ENCODE measurements around the gene HOXD4. TPM values are rescaled to one million over a fixed set of nuclear protein-coding genes. Genes with fewer than 3 reads are reported as not detected.

The HOXD4 gene
- total RNA-seq, 1 experiment from 2014 or later, result 0.61 TPM

DNA sequence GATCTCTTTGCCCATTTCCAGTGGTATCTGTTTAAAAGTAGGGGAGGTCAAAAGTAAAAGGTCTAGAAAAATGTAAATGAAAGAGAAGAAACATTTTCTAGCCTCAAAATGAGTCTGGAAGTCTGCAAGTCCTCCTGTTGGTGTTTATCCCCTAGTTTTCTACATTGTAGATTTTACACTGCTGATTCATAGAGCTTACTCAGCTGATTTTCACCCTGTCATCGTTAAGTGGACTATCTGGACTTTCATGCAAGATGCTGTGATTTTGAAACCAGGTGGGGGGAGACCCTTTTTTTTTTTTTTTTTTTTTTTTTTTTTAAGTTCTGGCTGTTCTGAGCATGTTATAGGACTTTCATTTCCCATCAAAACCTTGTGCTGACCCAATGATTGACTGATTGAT, 16.0 kb downstream of the HOXD4 start:
- CTCF ChIA-PET, result no interaction called here
- BruUV-seq (replicated peaks), result no TSS peak

More for the DNA sequence above, 16.0 kb downstream of the HOXD4 start:
- intact Hi-C loops (cut with micrococcal nuclease), result no loop called here
- TF ChIP-seq, protein P1, sequence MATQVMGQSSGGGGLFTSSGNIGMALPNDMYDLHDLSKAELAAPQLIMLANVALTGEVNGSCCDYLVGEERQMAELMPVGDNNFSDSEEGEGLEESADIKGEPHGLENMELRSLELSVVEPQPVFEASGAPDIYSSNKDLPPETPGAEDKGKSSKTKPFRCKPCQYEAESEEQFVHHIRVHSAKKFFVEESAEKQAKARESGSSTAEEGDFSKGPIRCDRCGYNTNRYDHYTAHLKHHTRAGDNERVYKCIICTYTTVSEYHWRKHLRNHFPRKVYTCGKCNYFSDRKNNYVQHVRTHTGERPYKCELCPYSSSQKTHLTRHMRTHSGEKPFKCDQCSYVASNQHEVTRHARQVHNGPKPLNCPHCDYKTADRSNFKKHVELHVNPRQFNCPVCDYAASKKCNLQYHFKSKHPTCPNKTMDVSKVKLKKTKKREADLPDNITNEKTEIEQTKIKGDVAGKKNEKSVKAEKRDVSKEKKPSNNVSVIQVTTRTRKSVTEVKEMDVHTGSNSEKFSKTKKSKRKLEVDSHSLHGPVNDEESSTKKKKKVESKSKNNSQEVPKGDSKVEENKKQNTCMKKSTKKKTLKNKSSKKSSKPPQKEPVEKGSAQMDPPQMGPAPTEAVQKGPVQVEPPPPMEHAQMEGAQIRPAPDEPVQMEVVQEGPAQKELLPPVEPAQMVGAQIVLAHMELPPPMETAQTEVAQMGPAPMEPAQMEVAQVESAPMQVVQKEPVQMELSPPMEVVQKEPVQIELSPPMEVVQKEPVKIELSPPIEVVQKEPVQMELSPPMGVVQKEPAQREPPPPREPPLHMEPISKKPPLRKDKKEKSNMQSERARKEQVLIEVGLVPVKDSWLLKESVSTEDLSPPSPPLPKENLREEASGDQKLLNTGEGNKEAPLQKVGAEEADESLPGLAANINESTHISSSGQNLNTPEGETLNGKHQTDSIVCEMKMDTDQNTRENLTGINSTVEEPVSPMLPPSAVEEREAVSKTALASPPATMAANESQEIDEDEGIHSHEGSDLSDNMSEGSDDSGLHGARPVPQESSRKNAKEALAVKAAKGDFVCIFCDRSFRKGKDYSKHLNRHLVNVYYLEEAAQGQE (IDR thresholded peaks at IDR 0.05; ENCODE audit: low read depth), result no peak
- TF ChIP-seq, protein P2, sequence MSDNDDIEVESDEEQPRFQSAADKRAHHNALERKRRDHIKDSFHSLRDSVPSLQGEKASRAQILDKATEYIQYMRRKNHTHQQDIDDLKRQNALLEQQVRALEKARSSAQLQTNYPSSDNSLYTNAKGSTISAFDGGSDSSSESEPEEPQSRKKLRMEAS (IDR thresholded peaks at IDR 0.05), result no peak
- TF ChIP-seq CEBPB (IDR thresholded peaks at IDR 0.05; ENCODE audit: low read depth) (no peak), SIN3A (IDR thresholded peaks at IDR 0.05; ENCODE audit: low read depth) (no peak)
- TF ChIP-seq, protein P3, sequence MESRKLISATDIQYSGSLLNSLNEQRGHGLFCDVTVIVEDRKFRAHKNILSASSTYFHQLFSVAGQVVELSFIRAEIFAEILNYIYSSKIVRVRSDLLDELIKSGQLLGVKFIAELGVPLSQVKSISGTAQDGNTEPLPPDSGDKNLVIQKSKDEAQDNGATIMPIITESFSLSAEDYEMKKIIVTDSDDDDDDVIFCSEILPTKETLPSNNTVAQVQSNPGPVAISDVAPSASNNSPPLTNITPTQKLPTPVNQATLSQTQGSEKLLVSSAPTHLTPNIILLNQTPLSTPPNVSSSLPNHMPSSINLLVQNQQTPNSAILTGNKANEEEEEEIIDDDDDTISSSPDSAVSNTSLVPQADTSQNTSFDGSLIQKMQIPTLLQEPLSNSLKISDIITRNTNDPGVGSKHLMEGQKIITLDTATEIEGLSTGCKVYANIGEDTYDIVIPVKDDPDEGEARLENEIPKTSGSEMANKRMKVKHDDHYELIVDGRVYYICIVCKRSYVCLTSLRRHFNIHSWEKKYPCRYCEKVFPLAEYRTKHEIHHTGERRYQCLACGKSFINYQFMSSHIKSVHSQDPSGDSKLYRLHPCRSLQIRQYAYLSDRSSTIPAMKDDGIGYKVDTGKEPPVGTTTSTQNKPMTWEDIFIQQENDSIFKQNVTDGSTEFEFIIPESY (IDR thresholded peaks at IDR 0.05; ENCODE audit: extremely low read depth, insufficient replicate concordance, low read length), result no peak
- H3K27ac ChIP-seq (ENCODE audit: low read depth, low read length), result no peak overlapping the region
- DNase-seq (ENCODE audit: low read depth, low spot score) (no peak), ATAC-seq (no peak)
- RAD21 ChIA-PET (ENCODE audit: low non-redundant PET in 1 of 2, low total read pairs in 2 of 2, uncharacterized antibody in 2 of 2, unreplicated experiment in 2 of 2), result no interaction called here
- H4K20me1 ChIP-seq (ENCODE audit: insufficient read depth), result no peaks in the 10 kb centered on the region
- H3K4me1 ChIP-seq (ENCODE audit: control insufficient read depth in 1 of 2, insufficient read depth in 2 of 2, low read length in 2 of 2), result no peaks in the 10 kb centered on the region
- POLR2A ChIA-PET, result no interaction called here
- no peaks in the 10 kb centered on the region for H3K9me3 ChIP-seq (ENCODE audit: control insufficient read depth in 1 of 2, insufficient read depth in 1 of 2, low read depth in 1 of 2, low read length in 2 of 2)
- no peaks in the 10 kb centered on the region for H3K27me3 ChIP-seq (ENCODE audit: insufficient read depth, low read length)
- no peaks in the 10 kb centered on the region for H3K36me3 ChIP-seq (ENCODE audit: control insufficient read depth in 1 of 2, insufficient read depth in 2 of 2, low read length in 2 of 2)
- no peaks in the 10 kb centered on the region for H3K9me2 ChIP-seq (ENCODE audit: insufficient read depth)
- H2AFZ ChIP-seq (ENCODE audit: low read depth, low read length, poor library complexity, severe bottlenecking), result no peak overlapping the region
- H3K9ac ChIP-seq (ENCODE audit: low read length), result no peak overlapping the region
- H3K4me3 ChIP-seq (replicated peaks in 1 of 2; ENCODE audit: low read depth in 1 of 2, low read length in 2 of 2), result no peak overlapping the region
- H3K4me2 ChIP-seq (ENCODE audit: low read length), result no peak overlapping the region
- H3K79me2 ChIP-seq (ENCODE audit: insufficient read depth, low read length), result no peaks in the 10 kb centered on the region
